Inflammatory macrophage treated with lipopolysaccharide for 1 hour (primary cell): ENCODE measurements around the gene SLC22A9.
A peak's percentile ranks its signal among the peaks of the same experiment; 100 is the strongest.

Source experiments
- DNase-seq, 2 donors: peaks; one replicate each; pipeline ENCODE4 v3.0.0-alpha.2; 2020 to 2022

Gene SLC22A9

GRCh38 chr11:63445118-63445517 is 75.5 kb downstream of the SLC22A9 start:
- DNase-seq: no peak

DNA sequence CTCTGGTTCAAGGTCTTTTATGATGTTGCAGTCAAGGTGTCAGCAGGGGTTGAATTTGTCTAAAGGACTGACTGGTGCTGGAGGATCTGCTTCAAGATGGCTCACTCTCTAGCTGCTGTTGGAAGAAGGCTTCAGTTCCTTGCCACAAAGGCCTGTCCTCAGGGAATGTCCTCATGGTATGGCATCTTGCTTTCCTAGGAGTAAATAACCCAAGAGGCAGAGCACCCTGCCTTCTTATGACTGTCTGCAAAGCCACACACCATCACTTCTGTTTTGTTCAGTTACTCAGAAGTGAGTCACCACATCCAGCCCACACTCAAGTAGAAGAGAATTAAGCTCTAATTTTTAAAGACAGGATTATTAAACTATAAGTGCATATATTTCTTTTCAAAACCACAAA is 76.1 kb downstream of the SLC22A9 start:
- DNase-seq: peak; percentile 32 to 46

- DNase-seq: no peak
These were observed 79.1 kb downstream of the SLC22A9 start for GRCh38 chr11:63448646-63449045.

DNA sequence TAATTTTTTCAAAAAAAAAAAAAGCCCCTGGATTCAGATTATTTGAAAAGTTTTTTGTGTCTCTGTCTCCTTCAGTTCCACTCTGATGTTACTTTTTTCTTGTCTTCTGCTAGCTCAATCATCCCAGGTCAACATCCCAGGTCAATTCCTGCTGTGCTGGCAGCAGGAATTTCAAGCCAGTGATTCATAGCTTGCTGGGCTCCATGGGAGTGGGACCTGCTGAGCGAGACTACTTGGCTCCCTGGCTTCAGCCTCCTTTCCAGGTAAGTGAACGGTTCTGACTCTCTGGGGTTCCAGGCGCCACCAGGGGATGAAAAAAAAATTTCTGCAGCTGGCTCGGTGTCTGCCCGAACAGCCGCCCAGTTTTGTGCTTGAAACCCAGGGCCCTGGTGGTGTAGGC is 90.0 kb downstream of the SLC22A9 start:
- DNase-seq: no peak
